Measurements from ENCODE around the gene ZFP82.

The ZFP82 gene

DNA sequence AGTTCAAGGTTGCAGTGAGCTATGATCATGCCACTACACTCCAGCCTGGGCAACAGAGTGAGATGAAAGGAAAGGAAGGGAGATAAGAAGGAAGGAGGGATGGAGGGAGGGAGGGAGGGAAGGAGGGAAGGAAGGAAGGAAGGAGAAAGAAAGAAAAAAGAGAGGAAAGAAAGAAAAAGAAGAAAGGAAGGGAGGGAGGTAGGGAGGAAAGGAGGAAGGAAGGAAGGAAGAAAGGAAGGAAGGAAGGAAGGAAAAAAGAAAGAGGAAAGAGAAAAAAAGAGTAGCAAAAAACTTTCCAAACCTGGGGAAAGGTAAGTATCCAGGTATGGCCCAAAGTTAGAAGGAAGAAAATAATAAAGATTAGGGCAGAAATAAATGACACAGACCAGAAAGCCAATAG, 46.6 kb downstream of the ZFP82 start:
- no peak for DNase-seq

DNA sequence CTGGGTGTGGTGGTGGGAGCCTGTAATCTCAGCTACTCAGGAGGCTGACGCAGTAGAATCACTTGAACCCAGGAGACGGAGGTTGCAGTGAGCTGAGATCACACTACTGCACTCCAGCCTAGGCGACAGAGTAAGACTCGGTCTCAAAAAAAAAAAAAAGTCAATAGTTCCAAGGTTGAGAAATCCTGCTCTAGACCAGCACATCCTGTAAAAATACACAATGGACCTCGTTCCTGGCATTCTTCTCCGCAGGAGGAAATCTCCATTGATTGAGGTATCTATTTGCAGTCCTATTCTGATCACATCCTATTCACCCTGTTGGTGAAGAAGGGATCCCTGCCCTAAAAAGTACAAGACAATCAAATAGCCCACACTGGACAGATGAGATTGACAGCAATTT, 54.6 kb downstream of the ZFP82 start:
- DNase-seq = no peak
